K562 (cell line): ENCODE data around the gene NDUFAF2.

Experiments used
- ARHGAP35 ChIP-seq: fragments of 450-650 bp; IDR thresholded peaks from 2 replicates; pipeline ENCODE4 v1.6.1; 2018; ENCODE audit not compliant: partially characterized antibody
- CTCF ChIP-seq, 3 experiments: IDR thresholded peaks in 2 of 3; conservative IDR thresholded peaks in 1 of 3; 2 replicates each; pipeline ENCODE4 v1.5.1; 2011 to 2012; ENCODE audit warnings: low read length in 3 of 3, mild to moderate bottlenecking in 3 of 3, control low read depth in 2 of 3, improper control_type of control experiment in 1 of 3, inconsistent platforms in 1 of 3, low read depth in 1 of 3, mixed read lengths in 1 of 3, moderate library complexity in 1 of 3; ENCODE audit not compliant: insufficient read depth in 2 of 3
- FOXK2 ChIP-seq, 2 experiments: fragments of 450-650 bp; IDR thresholded peaks in 1 of 2; conservative IDR thresholded peaks in 1 of 2; 2 replicates each; pipeline ENCODE4 v1.6.1; 2016; ENCODE audit warnings: low read depth in 2 of 2, mild to moderate bottlenecking in 1 of 2
- RBM39 ChIP-seq: fragments of 200-400 bp; formaldehyde crosslinking; optimal IDR thresholded peaks from 2 replicates; pipeline ENCODE3; 2018; ENCODE audit warnings: low read depth, low read length
- RFX5 ChIP-seq: IDR thresholded peaks from 2 replicates; pipeline ENCODE4 v1.6.1; 2011; ENCODE audit warnings: low read depth, mild to moderate bottlenecking, improper control_type of control experiment, low read length
- TCF7 ChIP-seq: sonication (generic); IDR thresholded peaks from 2 replicates; pipeline ENCODE4 v1.6.1; 2016; ENCODE audit warnings: antibody characterized with exemption, borderline replicate concordance
- ZNF24 ChIP-seq: fragments of 450-650 bp; IDR thresholded peaks from 2 replicates; pipeline ENCODE4 v1.6.1; 2016

- TF ChIP-seq TCF7 (no peak), FOXK2 (conservative IDR thresholded peaks at IDR 0.05 in 1 of 2, IDR thresholded peaks at IDR 0.05 in 1 of 2; ENCODE audit: low read depth in 2 of 2) (no peak), RFX5 (no peak), ZNF24 (no peak), ARHGAP35 (no peak), CTCF (IDR thresholded peaks at IDR 0.05 in 2 of 3, conservative IDR thresholded peaks at IDR 0.05 in 1 of 3; ENCODE audit: insufficient read depth in 2 of 3, low read depth in 1 of 3, low read length in 3 of 3) (no peak), RBM39 (no peak)
Measured at GRCh38 chr5:60896991-60897390, 48.0 kb upstream of the NDUFAF2 start.
